NOMO-1 (cell line): ENCODE measurements around the gene DNAJC9.

Experiments
- DNase-seq, 2 experiments: peaks; one replicate each; lab custom pipeline; 2025; ENCODE audit not compliant: unreplicated experiment in 2 of 2; lab: John Stamatoyannopoulos, UW

Gene DNAJC9

DNA sequence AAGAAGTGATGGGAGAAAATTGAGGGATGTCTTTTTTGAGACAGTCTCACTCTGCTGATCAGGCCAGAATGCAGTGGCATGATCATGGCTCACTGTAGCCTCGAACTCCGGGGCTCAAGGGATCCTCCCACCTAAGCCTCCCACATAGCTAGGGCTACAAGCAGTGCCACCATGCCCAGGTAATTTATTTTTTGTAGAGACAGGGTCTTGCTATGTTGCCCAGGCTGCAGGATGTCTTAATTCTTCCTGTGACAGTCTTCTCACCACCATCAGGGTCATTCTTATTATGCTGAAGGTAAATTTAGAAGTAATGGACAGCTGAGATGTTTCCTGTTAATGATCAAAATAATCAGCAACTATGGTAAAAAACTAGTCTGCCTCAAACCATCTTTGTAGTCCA lies 7.1 kb downstream of the DNAJC9 start:
- DNase-seq: no peak

DNA sequence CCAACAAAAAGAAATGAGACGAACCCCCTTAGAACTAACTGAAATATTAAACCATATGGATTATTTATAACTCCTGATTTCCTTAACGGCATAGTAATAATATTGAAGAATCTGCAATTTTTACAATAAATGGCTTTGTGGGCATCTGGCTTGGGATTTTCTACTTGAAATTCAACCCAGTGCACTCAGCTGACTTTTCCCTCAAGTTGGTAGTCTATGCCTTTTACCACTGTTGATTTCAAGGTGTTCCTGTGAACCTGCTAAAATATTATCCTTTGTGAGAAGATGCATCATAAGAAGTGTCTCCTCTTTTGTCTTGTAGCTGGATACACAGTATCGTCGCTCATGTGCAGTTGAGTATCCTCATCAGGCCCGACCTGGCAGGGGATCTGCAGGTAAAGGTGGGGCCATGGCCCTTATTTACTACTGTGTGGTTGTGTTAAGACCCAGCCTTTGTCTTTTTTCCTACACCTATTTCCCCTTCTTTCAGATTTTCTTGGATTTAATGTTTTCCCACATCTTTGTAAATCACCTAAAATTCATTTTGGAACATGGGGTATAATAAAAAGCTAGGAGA lies 8.0 kb downstream of the DNAJC9 start:
- no peak for DNase-seq

GRCh38 chr10:73234695-73235094 lies 12.4 kb downstream of the DNAJC9 start:
- DNase-seq: no peak

GRCh38 chr10:73233883-73234282 lies 13.2 kb downstream of the DNAJC9 start:
- DNase-seq: no peak

GRCh38 chr10:73232887-73233286 lies 14.2 kb downstream of the DNAJC9 start:
- DNase-seq: no peak

GRCh38 chr10:73229567-73229966 lies 17.5 kb downstream of the DNAJC9 start:
- peak; percentile 34 to 76 for DNase-seq

GRCh38 chr10:73228247-73228646 lies 18.8 kb downstream of the DNAJC9 start:
- peak; percentile 4 to 50 for DNase-seq

GRCh38 chr10:73226663-73227062 lies 20.4 kb downstream of the DNAJC9 start:
- DNase-seq: no peak

- DNase-seq: no peak
Measured at GRCh38 chr10:73225518-73225917, 21.5 kb downstream of the DNAJC9 start.

DNA sequence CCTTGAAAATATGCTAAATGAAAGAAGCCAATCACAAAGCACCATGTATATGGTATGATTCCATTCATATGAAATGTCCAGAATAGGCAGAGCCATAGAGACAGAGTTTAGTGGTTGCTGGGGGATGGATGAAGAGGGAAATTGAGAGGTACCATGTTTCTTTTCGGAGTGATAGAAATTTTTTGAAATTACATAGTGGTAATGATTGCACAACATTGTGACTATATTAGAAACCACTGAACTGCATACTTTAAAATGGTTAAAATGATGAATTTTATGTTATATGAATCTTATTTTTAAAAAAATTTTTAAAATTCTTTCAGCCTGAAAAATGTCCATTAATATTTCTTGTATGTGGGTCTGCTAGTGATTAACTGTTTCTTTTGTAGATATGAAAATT lies 26.1 kb downstream of the DNAJC9 start:
- no peak for DNase-seq

DNA sequence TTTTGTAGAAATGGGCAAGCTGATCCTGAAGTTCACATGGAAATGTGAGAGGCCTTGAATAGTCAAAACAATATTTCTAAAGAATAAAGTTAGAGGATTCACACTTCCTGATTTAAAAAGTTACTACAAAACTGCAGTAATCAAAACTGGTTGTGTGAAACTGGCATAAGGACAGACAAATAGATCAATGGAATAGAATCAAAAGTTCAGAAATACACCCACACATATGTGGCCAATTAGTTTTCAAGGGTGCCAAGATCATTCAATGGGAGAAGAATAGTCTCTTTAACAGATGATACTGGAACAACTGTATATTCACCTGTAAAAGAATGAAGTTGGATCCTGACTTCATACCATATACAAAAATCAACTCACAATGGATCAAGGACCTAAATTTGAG lies 27.7 kb downstream of the DNAJC9 start:
- no peak for DNase-seq

- DNase-seq: no peak
Measured at GRCh38 chr10:73218431-73219191, 28.4 kb downstream of the DNAJC9 start.

GRCh38 chr10:73217628-73218027 lies 29.4 kb downstream of the DNAJC9 start:
- DNase-seq: no peak

DNA sequence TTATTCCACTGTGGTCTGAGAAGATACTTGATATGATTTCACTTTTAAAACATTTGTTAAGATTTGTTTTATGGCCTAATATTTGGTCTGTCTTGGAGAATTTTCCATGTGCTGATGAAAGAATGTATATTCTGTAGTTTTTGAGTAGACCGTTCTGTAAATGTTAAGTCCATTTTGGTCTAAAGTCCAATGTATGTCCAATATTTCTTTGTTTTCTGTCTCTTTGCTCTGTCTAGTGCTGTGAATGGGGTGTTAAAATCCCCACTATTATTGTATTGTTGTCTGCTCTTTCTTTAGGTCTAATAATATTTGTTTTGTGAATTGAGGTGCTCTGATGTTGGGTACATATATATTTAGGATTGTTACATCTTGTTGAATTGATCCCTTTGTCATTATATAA lies 31.3 kb downstream of the DNAJC9 start:
- DNase-seq: no peak

DNA sequence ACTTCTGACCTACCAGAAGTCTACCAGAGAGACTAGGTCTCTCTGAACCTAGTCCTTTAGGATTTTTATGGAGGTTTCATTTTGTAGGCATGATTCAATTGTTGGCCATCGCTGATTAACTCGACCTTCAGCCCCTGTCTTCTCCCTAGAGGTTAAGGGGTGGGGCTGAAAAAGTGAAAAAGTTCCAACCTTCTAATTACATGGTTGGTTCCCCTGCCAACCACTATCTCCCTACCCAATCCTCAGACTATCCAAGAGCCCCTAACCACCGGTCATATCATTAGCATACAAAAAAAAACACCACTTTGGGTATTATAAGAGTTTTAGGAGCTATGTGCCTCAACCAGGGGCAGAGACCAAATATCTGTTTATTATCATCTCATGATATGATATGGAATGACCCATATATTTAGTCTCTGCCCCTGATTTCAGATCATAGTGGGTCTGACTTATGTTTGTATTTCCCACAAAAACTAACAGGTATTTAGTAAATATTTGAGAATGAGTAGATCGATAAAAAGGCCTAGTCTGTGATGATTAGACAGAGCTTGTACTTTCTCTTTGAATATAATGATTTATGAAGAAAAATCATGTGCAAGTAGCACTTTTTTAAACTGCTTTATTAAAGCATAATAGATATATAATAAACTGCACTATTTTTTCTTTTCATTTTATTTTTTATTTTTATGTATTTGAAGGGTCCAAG lies 35.8 kb downstream of the DNAJC9 start:
- no peak for DNase-seq

- DNase-seq: no peak
Measured at GRCh38 chr10:73210395-73211105, 36.5 kb downstream of the DNAJC9 start.

DNA sequence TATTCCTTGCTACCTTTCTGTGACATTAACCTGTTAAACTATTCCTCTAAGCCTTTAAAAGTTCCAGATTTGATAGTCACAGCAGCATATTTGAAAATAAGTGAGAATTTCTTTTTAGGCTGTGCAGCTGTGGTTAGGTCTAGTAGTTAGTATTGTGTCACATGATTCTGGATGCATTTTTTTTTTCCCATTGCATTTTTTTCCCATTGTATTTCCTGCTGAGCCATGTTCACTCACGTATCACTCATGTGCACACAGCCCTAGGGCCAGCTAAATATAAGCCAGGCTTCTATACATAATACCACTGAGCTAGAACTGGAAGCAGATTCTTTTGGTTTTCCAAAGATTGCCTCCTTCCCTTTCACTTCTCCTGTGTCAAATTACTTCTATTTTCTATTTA lies 37.4 kb downstream of the DNAJC9 start:
- DNase-seq: no peak

GRCh38 chr10:73207883-73208282 lies 39.2 kb downstream of the DNAJC9 start:
- DNase-seq: no peak

DNA sequence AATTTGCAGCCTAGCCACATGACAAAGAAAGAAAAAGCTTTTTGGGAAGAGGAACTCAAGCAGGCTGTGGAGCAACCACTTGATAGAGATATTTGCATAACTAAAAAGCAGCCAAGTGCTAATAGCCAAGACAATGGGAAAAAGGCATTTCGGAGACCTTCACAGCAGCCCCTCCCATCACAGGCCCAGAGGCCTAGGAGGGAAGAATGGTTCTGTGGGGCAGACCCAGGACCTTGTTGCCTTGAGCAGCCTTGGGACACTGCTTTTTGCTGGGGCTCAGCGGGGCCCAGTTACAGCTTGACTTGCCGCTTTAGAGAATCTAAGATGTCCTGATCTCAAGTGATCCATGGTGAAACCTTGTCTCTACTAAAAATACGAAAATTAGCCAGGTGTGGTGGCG lies 40.7 kb downstream of the DNAJC9 start:
- DNase-seq: no peak

GRCh38 chr10:73205890-73206289 lies 41.2 kb downstream of the DNAJC9 start:
- DNase-seq: no peak

DNA sequence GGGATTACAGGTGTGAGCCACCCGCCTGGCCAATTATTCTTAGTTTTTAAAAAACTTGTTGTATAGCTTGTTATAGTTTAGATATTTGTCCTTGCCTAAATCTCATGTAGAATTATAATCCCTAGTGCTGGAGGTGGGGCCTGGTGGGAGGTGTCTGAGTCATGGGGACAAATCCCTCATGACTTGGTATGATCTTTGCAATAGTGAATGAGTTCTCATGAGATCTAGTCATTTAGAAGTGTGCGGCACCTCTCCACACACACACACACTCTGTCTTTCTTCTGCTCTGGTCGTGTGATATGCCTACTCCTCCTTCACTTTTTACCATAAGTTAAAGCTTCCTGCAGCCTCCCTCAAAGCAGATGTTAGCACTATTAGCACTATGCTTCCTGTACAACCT lies 42.0 kb downstream of the DNAJC9 start:
- no peak for DNase-seq
